Breast epithelium (tissue), 4 donors: Measurements from ENCODE around the gene PDE6B. TPM values are rescaled to one million over a fixed set of nuclear protein-coding genes. Genes with fewer than 3 reads are reported as not detected.

Source experiments
- DNase-seq, 2 donors: peaks; one replicate each; pipeline ENCODE4 v3.0.0-alpha.2; 2019; ENCODE audit warnings: low spot score in 2 of 2
- H3K27ac ChIP-seq, 2 donors: fragments of 200-600 bp; sonication (generic) in 1 of 2; one replicate each; pipeline ENCODE4 v1.5.1; 2016 to 2019; ENCODE audit warnings: mild to moderate bottlenecking in 1 of 2
- H3K27me3 ChIP-seq, 2 donors: fragments of 200-600 bp; sonication (generic) in 1 of 2; one replicate each; pipeline versions ENCODE4 v1.5.1 to v1.6.0; 2017 to 2019; ENCODE audit warnings: control low read depth in 1 of 2, mild to moderate bottlenecking in 1 of 2
- H3K36me3 ChIP-seq: fragments of 200-600 bp; one replicate; pipeline ENCODE4 v1.5.1; 2019
- H3K4me1 ChIP-seq, 2 donors: fragments of 200-600 bp; sonication (generic); one replicate each; pipeline ENCODE4 v1.5.1; 2016 to 2019; ENCODE audit warnings: control low read depth in 1 of 2
- H3K4me3 ChIP-seq, 3 donors: fragments of 200-600 bp; sonication (generic); 1 replicate in 2 of 3; 2 replicates in 1 of 3; pipeline ENCODE4 v1.5.1; 2016 to 2019; ENCODE audit warnings: mild to moderate bottlenecking in 3 of 3, moderate library complexity in 2 of 3
- H3K9me3 ChIP-seq, 2 donors: fragments of 200-600 bp; sonication (generic) in 1 of 2; one replicate each; pipeline ENCODE4 v1.5.1; 2016 to 2019; ENCODE audit warnings: control low read depth in 1 of 2
- POLR2A ChIP-seq: fragments of 450-650 bp; IDR thresholded peaks from one replicate; pipeline ENCODE4 v1.6.1; 2016; ENCODE audit warnings: antibody characterized with exemption, mild to moderate bottlenecking, moderate library complexity
- POLR2AphosphoS5 ChIP-seq, 3 donors: sonication (generic); formaldehyde crosslinking; IDR thresholded peaks; one replicate each; pipeline ENCODE4 v1.6.1; 2017; ENCODE audit warnings: antibody characterized with exemption in 3 of 3
- intact Hi-C: fragments of 100-400 bp; cut with DNase I; formaldehyde crosslinking; loops from one replicate; pipeline ENCODE4 v1.15.1; 2023; ENCODE audit warnings: low total_unique reads
- total RNA-seq, 3 donors: library from RNA; depleted of rRNA; stranded (reverse); fragments of >200 nt; gene quantifications; one replicate each; pipeline ENCODE4 v1.1.0, GENCODE V29; 2016
- TF ChIP-seq, protein P1 (sequence below), 3 donors: fragments of 450-650 bp; IDR thresholded peaks; one replicate each; pipeline ENCODE4 v1.5.1; 2016 to 2017; ENCODE audit warnings: antibody characterized with exemption in 3 of 3, mild to moderate bottlenecking in 3 of 3, moderate library complexity in 3 of 3

The PDE6B gene
- total RNA-seq, 3 donors from 2014 or later: 2.7 to 10.2 (median 8.5) TPM

DNA sequence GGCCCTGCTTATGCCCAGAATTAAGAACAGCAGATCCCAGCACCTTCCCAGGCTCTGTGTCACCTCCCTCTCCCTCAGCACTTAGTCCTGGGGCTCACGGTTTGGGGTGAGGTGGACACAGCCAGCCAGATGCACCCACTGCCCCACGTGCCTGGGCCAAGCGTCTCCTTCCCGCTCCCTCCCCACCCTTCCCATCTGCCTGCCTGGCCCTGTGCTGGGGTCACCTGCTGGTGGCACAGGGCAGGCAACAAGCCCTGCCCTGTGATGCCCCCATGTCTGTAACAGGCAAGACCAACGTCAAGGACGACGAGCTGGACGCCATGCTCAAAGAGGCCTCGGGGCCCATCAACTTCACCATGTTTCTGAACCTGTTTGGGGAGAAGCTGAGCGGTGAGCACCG, 54.3 kb downstream of the PDE6B start:
- no peaks in the 10 kb centered on the region for H3K36me3 ChIP-seq
- intact Hi-C loops: loop anchor here (10.0 kb wide), 1 partner anchor 315 kb away; the partner anchor contains the start of gene SLC26A1
- no peak for TF ChIP-seq POLR2A
- H3K9me3 ChIP-seq: no peaks in the 10 kb centered on the region
- no peak for DNase-seq
- H3K27ac ChIP-seq: no peak overlapping the region
- peaks cover 19 to 23% of the 10 kb centered on the region in 2 donors for H3K4me1 ChIP-seq
- H3K4me3 ChIP-seq: no peak overlapping the region
- H3K27me3 ChIP-seq: no peaks in the 10 kb centered on the region

DNA sequence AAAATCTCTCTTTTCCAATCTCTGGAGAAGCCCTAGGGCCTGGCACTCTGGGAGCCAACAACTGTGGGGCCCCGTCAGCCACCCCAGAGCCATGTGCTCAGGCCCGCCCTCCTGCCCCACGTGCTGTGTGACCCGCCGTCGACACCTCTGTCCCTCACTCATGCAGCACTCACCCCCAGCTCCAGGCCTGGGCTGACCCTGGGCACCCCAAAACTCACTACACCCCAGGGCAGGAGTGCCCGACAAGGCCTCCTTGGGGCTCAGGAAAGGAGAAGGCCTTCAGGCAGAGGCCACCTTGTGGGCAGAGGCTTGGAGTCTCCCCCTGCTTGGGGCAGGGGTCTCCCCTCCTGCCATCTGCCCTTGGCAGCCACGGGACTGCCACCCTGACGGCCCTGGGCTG, 54.7 kb downstream of the PDE6B start:
- Histone ChIP-seq H3K4me1 (peaks cover 14 to 20% of the 10 kb centered on the region in 2 donors), H3K27me3 (no peaks in the 10 kb centered on the region), H3K36me3 (no peaks in the 10 kb centered on the region), H3K4me3 (peak overlapping the region in 1 of 3 donors; percentile 92), H3K27ac (peak overlapping the region; percentile 54 to 81), H3K9me3 (no peaks in the 10 kb centered on the region)
- TF ChIP-seq POLR2AphosphoS5 (IDR thresholded peaks at IDR 0.05): no peak
- TF ChIP-seq, protein P1, sequence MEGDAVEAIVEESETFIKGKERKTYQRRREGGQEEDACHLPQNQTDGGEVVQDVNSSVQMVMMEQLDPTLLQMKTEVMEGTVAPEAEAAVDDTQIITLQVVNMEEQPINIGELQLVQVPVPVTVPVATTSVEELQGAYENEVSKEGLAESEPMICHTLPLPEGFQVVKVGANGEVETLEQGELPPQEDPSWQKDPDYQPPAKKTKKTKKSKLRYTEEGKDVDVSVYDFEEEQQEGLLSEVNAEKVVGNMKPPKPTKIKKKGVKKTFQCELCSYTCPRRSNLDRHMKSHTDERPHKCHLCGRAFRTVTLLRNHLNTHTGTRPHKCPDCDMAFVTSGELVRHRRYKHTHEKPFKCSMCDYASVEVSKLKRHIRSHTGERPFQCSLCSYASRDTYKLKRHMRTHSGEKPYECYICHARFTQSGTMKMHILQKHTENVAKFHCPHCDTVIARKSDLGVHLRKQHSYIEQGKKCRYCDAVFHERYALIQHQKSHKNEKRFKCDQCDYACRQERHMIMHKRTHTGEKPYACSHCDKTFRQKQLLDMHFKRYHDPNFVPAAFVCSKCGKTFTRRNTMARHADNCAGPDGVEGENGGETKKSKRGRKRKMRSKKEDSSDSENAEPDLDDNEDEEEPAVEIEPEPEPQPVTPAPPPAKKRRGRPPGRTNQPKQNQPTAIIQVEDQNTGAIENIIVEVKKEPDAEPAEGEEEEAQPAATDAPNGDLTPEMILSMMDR (IDR thresholded peaks at IDR 0.05): no peak
- no peak for TF ChIP-seq POLR2A
- intact Hi-C loops: no loop called here
- no peak for DNase-seq

DNA sequence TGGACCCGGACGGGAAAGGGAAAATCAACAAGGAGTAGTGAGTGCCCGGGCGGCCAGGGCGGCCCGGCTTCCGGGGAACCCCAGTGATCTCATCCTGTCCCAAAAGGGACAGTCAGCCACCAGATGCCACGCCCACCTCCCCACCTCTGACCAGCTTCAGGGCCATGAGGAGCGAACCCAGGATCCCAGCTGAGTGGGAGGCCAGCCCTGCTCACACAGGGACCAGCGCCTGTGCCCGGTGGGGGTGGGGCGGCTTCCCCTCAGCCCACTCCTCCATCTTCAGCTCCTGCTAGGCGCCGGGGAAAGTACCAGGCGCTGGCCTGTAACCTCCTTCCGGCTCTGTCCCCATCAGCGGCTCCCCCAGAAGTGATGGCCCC, 55.2 kb downstream of the PDE6B start:
- DNase-seq: peak in 1 of 2 donors; percentile 56

DNA sequence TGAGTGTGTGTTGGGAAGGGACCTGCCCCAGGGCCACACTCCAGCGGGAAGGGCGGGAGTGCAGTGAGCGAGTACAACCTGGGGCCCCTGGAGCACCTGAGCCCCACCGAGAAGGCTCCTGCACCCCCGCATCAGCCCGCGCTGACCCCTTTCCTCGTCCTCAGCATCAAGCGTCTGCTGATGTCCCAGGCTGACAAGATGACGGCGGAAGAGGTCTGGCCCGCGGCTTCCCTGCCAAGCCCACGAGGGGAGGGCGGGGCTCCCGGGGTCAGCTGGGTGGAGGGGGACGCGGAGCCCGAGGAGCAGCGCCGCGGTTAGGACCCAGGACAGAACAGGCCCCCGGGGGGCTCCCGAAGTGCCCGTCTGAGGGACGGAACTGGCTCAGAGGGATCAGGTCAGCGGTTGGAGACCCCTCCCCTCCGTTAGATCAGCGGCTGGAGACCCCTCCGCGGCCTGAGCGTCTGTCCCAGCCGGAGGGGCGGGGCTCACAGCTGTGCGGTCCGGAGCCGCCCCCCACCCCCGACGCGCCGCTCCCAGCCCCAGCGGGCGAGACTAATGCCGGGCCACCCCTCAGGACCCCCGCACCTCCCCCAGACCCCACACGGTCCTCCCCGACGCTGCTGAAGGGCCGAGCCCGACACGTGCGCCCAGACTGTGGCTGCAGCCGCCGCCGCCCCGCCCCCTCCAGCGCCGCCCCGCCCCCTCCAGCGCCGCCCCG, 55.7 kb downstream of the PDE6B start:
- DNase-seq: peak in 1 of 2 donors; percentile 60
- peaks cover 10% of the 10 kb centered on the region in 2 donors for H3K4me1 ChIP-seq
- peak overlapping the region; percentile 49 to 92 (median 63) for H3K4me3 ChIP-seq
- H3K9me3 ChIP-seq: no peaks in the 10 kb centered on the region
- H3K27me3 ChIP-seq: no peaks in the 10 kb centered on the region
- H3K36me3 ChIP-seq: no peaks in the 10 kb centered on the region
- intact Hi-C loops: no loop called here
- H3K27ac ChIP-seq: peak overlapping the region; percentile 54 to 81
- TF ChIP-seq POLR2AphosphoS5 (IDR thresholded peaks at IDR 0.05) (no peak), POLR2A (no peak)
- TF ChIP-seq, protein P1 (IDR thresholded peaks at IDR 0.05): no peak

More for the DNA sequence above, 55.2 kb downstream of the PDE6B start:
- peak overlapping the region; percentile 54 to 81 for H3K27ac ChIP-seq
- H3K27me3 ChIP-seq: no peaks in the 10 kb centered on the region
- peaks cover 10 to 16% of the 10 kb centered on the region in 2 donors for H3K4me1 ChIP-seq
- H3K4me3 ChIP-seq: peak overlapping the region; percentile 49 to 92 (median 63)
- H3K9me3 ChIP-seq: no peaks in the 10 kb centered on the region
- H3K36me3 ChIP-seq: no peaks in the 10 kb centered on the region
- TF ChIP-seq POLR2AphosphoS5 (IDR thresholded peaks at IDR 0.05) (no peak), POLR2A (no peak)
- TF ChIP-seq, protein P1 (IDR thresholded peaks at IDR 0.05): no peak
- intact Hi-C loops: no loop called here

DNA sequence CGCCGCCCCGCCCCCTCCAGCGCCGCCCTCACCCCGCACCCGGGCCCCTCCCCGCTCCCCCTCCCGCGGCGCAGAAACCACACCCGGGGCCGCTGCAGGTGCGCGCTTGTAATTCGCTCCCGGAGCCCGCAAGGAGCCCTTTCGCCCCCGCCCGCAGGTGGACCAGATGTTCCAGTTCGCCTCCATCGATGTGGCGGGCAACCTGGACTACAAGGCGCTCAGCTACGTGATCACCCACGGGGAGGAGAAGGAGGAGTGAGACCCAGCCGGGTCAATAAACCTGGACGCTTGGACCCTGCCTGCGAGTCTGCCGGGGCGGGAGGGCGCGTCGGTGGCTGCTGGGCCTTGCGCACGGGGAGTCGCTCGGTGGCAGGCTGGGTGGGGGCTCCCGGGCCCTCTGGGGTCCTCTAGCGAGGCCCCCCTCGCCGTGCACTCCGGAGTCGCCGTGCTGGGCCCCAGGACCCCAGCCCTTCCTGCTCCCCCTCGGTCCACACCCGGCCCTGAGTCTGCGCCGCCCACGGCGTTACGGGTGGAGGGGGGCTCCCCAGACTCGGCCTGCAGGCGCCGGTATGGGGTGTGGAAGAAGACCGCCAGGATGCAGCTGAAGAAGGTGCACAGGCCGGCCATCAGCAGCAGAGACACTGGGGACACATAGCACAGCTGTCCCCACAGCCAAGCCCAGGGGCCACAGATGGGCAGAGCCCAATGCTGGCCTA, 56.5 kb downstream of the PDE6B start:
- intact Hi-C loops: no loop called here
- H3K27me3 ChIP-seq: no peaks in the 10 kb centered on the region
- TF ChIP-seq, protein P1 (IDR thresholded peaks at IDR 0.05): no peak
- no peak for TF ChIP-seq POLR2A
- no peak for TF ChIP-seq POLR2AphosphoS5 (IDR thresholded peaks at IDR 0.05)
- H3K9me3 ChIP-seq: no peaks in the 10 kb centered on the region
- H3K27ac ChIP-seq: peak overlapping the region; percentile 25 to 27
- peak in 1 of 2 donors; percentile 63 for DNase-seq
- no peaks in the 10 kb centered on the region for H3K36me3 ChIP-seq
- peaks cover 10% of the 10 kb centered on the region in 2 donors for H3K4me1 ChIP-seq
- peak overlapping the region in 2 of 3 donors; percentile 63 to 92 for H3K4me3 ChIP-seq
